ENCODE measurements around the gene CHCHD3. TPM values are rescaled to one million over a fixed set of nuclear protein-coding genes. Genes with fewer than 3 reads are reported as not detected.
"Not testable (repeated sequence)": the region's sequence is repeated elsewhere in the genome, so short reads cannot be mapped to it uniquely, and the experiment has no call there.

CHCHD3 gene
- total RNA-seq, 2 donors from 2014 or later = 50.9 to 52.7 TPM

DNA sequence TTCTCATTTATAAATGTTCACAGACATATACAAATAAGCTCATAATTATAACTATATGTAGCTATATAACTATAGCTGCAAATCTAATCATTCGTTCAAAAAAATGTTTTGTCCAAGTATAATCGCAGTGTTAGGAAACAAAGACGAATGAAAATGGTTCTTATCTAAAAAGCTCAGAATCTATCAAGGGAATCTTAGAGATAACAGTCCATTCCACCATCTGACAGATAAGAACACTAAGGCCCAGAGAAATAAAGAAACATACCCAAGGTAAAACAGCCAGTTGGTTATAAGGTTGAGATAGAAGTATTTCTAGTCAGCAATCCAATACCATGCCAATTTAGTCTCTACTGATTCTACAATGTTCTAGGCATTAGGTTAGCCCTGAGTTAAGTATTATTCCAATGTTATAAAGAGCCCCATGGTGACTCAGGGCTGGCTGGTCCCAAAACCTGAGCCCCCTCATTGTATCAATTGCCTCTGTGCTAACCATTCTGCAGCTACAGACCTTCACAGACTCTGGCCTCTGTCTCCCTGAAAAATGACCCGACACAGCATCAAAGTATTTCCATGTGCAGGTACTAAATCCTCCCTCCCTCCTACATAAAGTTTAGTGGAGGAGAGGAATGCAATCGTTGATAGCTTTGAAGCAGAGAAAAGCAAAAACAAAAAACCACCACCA, 30.0 kb downstream of the CHCHD3 start:
- intact Hi-C loops (cut with DNase I) = no loop called here
- DNase-seq (ENCODE audit: low spot score) = no peak

DNA sequence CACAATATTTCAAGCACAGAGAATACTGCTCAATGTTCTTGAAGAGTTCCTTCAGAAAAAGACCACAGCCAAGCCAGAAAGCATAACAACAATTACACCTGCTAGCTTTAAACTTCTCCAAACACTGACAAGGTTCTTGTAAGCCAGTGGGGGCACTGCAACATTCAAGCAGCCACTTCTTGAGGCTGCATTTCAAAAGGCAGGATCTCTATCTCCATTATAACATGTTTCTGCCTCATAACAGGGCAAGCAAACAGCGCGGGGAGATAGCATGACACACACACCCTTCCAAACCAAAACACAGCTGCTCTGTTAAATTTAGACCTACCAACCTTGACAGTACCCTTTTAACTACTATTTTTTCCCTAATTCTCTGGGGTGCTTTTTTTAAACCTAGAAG, 30.8 kb downstream of the CHCHD3 start:
- intact Hi-C loops (cut with DNase I) = no loop called here
- no peak for DNase-seq (ENCODE audit: low spot score)

- intact Hi-C loops (cut with DNase I) = no loop called here
- DNase-seq (ENCODE audit: low spot score) = no peak
Measured at GRCh38 chr7:133050200-133050995, 31.5 kb downstream of the CHCHD3 start.

GRCh38 chr7:133048589-133048988, 33.3 kb downstream of the CHCHD3 start:
- intact Hi-C loops (cut with DNase I) = no loop called here
- no peak for DNase-seq (ENCODE audit: low spot score)

DNA sequence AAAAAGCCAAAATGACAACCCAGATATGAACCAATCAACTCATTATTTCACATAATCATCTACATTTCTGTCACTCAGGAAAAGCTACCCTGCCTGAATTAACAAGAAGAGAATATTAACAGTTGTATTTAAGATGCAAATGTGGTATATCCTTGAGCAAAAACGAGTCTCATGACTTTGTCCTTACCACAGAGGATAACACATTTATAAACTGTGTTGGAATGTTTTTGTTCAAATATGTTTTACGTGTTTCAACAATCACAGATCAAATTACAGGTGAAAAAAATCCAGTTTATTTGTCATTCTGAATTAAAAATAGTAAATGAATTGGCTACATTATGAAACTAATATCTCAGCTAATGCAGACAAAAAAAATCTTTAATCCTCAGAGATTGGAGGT, 34.6 kb downstream of the CHCHD3 start:
- intact Hi-C loops (cut with DNase I) = no loop called here

DNA sequence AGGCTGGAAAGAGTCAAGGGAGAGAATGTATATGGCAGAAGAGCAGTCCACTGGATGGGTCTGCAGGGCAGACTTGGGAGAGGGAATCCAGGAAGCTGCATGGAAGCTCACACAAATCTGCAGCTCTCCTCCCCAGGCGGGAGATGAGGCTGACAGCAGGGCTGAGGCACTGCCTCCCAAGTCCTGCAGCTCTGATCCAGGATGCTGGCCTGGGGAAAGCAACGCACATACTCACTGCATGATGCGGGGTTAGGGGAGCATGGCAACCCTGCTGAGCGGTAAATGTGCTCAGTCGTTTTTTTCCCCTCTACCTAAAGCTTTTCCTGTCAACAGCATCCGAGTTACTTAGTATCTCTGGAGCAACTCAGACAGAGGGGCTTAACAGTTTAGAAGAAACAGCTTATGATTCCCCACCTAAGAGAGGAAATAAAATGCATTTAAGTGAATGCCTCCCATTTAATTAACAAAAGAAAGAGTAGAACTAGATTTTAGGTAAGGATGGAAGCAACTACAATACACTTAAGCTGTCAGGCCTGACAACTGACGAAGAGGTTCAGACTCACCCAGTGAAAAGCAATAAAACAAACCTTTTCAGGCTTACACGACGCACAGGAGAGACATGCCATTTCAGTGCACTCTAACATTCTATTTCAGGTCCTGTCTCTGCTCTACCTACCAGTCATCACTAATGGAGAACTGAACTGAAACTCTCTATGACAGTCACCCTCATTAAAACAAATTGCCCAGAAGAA, 37.0 kb downstream of the CHCHD3 start:
- intact Hi-C loops (cut with DNase I) = no loop called here
- no peak for DNase-seq (ENCODE audit: low spot score)

More for the DNA sequence above, 34.6 kb downstream of the CHCHD3 start:
- DNase-seq (ENCODE audit: low spot score) = no peak

DNA sequence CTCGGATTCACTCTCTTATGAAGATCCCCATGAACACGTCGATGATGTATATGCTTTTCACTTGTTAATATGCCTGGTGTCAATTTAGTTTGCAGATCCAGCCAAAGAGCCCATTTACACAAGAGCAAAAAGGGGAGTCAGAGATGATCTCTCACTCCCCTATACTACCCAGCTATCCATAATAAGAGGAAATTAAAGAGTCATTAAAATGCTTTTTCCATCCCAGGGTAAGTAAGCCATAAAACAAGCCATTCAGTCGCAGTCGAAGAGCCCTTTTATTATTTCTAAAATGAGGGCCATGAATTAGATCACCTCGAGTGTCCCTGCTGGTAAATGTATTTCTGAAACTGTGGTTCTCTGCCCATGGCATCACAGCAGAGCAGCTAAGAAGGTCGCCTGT, 41.2 kb downstream of the CHCHD3 start:
- intact Hi-C loops (cut with DNase I) = no loop called here
- no peak for DNase-seq (ENCODE audit: low spot score)

- DNase-seq (ENCODE audit: low spot score) = no peak
- intact Hi-C loops (cut with DNase I) = no loop called here
Measured at GRCh38 chr7:133040178-133040577, 41.7 kb downstream of the CHCHD3 start.

- intact Hi-C loops (cut with DNase I) = no loop called here
- DNase-seq (ENCODE audit: low spot score) = no peak
Measured at GRCh38 chr7:133039614-133040013, 42.3 kb downstream of the CHCHD3 start.

DNA sequence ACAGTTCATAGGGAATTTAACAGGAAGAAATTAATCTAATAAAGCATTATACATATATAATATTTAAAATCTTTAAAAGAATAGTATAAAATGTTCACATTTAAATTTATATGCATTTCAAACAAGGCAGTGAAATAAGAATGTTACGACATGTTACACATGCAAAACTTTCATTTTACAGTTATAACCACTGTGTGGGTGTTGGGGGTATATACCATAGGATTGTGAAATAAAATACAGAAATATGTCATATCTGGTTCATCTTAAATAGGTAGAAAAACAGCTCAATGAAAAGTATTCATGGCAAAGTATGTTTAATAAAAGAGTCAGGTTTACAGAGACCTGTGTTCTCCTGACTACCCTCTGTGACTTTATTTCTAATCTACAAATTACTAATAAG, 45.6 kb downstream of the CHCHD3 start:
- intact Hi-C loops (cut with DNase I) = no loop called here
- DNase-seq (ENCODE audit: low spot score) = no peak

- DNase-seq (ENCODE audit: low spot score); intact Hi-C loops (cut with DNase I): not testable (repeated sequence)
Measured at GRCh38 chr7:133035240-133035639, 46.6 kb downstream of the CHCHD3 start.

GRCh38 chr7:133030346-133030745, 51.5 kb downstream of the CHCHD3 start:
- intact Hi-C loops (cut with DNase I) = no loop called here
- no peak for DNase-seq (ENCODE audit: low spot score)

DNA sequence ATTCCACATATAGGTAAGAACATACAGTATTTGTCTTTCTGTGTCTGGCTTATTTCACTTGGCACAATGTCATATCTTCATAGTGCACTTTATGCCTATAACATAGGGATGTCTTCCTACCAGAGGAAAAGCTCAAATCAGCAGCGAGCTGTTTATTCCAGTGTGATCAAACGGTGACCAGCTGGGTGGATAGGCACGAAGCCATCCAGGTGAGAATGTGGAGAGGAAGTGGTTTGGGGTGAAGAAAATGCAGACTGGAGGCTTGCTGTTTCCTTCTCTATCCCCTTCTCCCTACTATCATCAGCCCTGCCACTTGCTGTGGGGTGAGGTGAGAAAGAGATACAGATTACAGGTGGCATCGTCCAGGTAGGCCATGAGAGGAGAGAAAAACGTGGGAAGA, 52.4 kb downstream of the CHCHD3 start:
- no peak for DNase-seq (ENCODE audit: low spot score)
- intact Hi-C loops (cut with DNase I) = no loop called here

- intact Hi-C loops (cut with DNase I) = no loop called here
Measured at GRCh38 chr7:133027397-133027796, 54.5 kb downstream of the CHCHD3 start.

DNA sequence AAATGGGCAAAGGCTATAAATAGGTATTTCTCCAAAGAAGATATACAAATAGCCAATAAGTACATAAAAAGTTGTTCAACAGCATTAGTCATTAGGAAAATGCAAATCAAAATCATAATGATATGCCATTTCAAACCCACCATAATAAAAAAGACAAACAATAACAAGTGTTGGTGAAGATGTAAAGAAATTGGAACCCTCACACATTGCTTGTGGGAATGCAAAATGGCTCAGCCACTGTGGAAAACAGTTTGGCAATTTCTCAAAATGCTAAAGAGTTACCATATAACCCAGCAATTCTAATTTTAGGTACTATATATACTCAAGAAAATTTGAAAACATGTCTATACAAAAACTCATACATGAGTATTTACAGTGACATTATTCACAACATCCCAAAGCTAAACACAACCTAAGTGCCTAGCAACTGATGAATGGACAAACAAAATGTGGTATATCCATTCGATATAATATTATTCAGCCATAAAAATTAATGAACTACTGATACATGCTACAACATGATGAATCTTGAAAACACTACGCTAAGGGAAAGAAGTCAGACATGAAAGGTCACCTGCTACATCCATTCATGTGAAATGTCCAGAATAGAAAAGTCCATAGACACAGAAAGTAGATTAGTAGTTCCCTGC, 55.6 kb downstream of the CHCHD3 start:
- no peak for DNase-seq (ENCODE audit: low spot score)
- intact Hi-C loops (cut with DNase I) = no loop called here

More at GRCh38 chr7:133027397-133027796, 54.5 kb downstream of the CHCHD3 start:
- DNase-seq (ENCODE audit: low spot score) = no peak

- intact Hi-C loops (cut with DNase I) = no loop called here
- DNase-seq (ENCODE audit: low spot score) = no peak
Measured at GRCh38 chr7:133025056-133025455, 56.8 kb downstream of the CHCHD3 start.

GRCh38 chr7:133024596-133024995, 57.3 kb downstream of the CHCHD3 start:
- DNase-seq (ENCODE audit: low spot score) = no peak
- intact Hi-C loops (cut with DNase I) = no loop called here

DNA sequence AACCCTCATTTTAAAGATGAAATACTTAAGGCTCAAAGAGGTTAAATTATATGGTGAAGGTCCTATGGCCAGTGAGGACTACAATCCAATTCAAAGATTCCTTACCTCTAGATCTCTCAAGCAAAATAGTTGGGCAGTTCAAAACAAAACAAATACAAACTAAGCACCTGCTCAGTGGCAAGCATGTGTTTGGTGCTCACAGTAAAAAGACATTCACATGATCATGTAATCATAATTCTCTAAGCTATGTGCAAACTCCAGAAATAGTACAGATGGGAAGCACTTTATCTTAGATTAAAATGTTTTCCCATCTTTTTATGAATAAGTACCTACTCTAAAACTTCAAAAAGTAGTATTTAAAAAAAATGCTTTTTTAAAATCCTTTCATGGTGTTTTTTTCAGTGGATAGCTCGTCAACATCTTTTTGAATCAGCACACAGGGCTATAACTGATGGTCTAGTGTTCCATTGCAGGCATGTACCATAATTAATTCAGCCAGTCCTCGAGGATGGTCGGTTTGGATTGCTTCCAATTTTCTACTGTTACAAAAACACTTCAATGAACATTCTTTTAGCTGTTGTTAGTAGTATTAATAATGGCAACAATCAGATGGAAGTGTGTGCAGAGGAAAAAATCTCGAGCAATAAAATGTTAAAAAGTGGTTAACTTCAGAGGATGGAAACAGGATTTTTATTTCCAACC, 58.4 kb downstream of the CHCHD3 start:
- no peak for DNase-seq (ENCODE audit: low spot score)
- intact Hi-C loops (cut with DNase I) = no loop called here

GRCh38 chr7:133022661-133023060, 59.2 kb downstream of the CHCHD3 start:
- DNase-seq (ENCODE audit: low spot score) = no peak
- intact Hi-C loops (cut with DNase I) = no loop called here

Measured in posterior vena cava (tissue), 2 donors.